SK-N-SH treated with all-trans-retinoic acid at 6 μM for 48 hours (cell line): ENCODE measurements around the gene SOX6.

ENCODE experiments used
- ATAC-seq: fragments of 200-7000 bp; cut with Tn5 transposase; 3 replicates; pipeline ENCODE4 v1.9.1; 2020; ENCODE audit warnings: mild to moderate bottlenecking, moderate library complexity
- ARNTL ChIP-seq: fragments of 450-650 bp; formaldehyde crosslinking; IDR thresholded peaks from 2 replicates; pipeline ENCODE4 v1.5.0; 2020; ENCODE audit warnings: low read depth, mild to moderate bottlenecking, moderate library complexity, borderline replicate concordance
- CSDC2 ChIP-seq: fragments of 250-450 bp; sonication (Bioruptor Pico); IDR thresholded peaks from 2 replicates; pipeline ENCODE4 v1.5.0; 2020; ENCODE audit warnings: mild to moderate bottlenecking, moderate library complexity
- ESRRG ChIP-seq: fragments of 250-450 bp; sonication (Bioruptor Pico); IDR thresholded peaks from 2 replicates; pipeline ENCODE4 v1.6.1; 2021; ENCODE audit warnings: mild to moderate bottlenecking
- GLIS3 ChIP-seq: fragments of 250-450 bp; sonication (Bioruptor Pico); IDR thresholded peaks from 2 replicates; pipeline ENCODE4 v1.5.0; 2020; ENCODE audit warnings: mild to moderate bottlenecking, moderate library complexity
- ISL1 ChIP-seq: fragments of 250-450 bp; sonication (Bioruptor Pico); IDR thresholded peaks from 2 replicates; pipeline ENCODE4 v2.1.2; 2022; ENCODE audit warnings: mild to moderate bottlenecking, moderate library complexity
- OSR1 ChIP-seq: fragments of 250-450 bp; sonication (Bioruptor Pico); IDR thresholded peaks from 2 replicates; pipeline ENCODE4 v1.8.0; 2022; ENCODE audit warnings: moderate library complexity, mild to moderate bottlenecking, inconsistent platforms
- POU6F1 ChIP-seq: fragments of 250-450 bp; sonication (Bioruptor Pico); IDR thresholded peaks from 2 replicates; pipeline ENCODE4 v1.8.0; 2021; ENCODE audit warnings: low read depth, mild to moderate bottlenecking, moderate library complexity, borderline replicate concordance
- PPARA ChIP-seq: fragments of 250-450 bp; sonication (Bioruptor Pico); IDR thresholded peaks from 2 replicates; pipeline ENCODE4 v1.5.0; 2020; ENCODE audit warnings: mild to moderate bottlenecking, borderline replicate concordance
- RARB ChIP-seq: fragments of 250-450 bp; sonication (Bioruptor Pico); IDR thresholded peaks from 2 replicates; pipeline ENCODE4 v1.8.0; 2021; ENCODE audit warnings: mild to moderate bottlenecking, moderate library complexity
- SNAI2 ChIP-seq: fragments of 250-450 bp; sonication (Bioruptor Pico); IDR thresholded peaks from 2 replicates; pipeline ENCODE4 v1.5.0; 2020; ENCODE audit warnings: mild to moderate bottlenecking, moderate library complexity
- TOX ChIP-seq: fragments of 250-450 bp; sonication (Bioruptor Pico); IDR thresholded peaks from 2 replicates; pipeline ENCODE4 v1.8.0; 2021; ENCODE audit warnings: mild to moderate bottlenecking, moderate library complexity, borderline replicate concordance
- TSHZ2 ChIP-seq: fragments of 250-450 bp; sonication (Bioruptor Pico); IDR thresholded peaks from 2 replicates; pipeline ENCODE4 v1.5.0; 2020; ENCODE audit warnings: mild to moderate bottlenecking, moderate library complexity
- ZC3H10 ChIP-seq: fragments of 250-450 bp; sonication (Bioruptor Pico); IDR thresholded peaks from 2 replicates; pipeline ENCODE4 v1.5.1; 2021; ENCODE audit warnings: mild to moderate bottlenecking, moderate library complexity
- ZFP3 ChIP-seq: fragments of 250-450 bp; sonication (Bioruptor Pico); IDR thresholded peaks from 2 replicates; pipeline ENCODE4 v1.5.0; 2020; ENCODE audit warnings: mild to moderate bottlenecking, moderate library complexity
- ZFP30 ChIP-seq: fragments of 450-650 bp; formaldehyde crosslinking; IDR thresholded peaks from 2 replicates; pipeline ENCODE4 v1.5.0; 2022; ENCODE audit warnings: mild to moderate bottlenecking, moderate library complexity
- ZNF565 ChIP-seq: fragments of 450-650 bp; formaldehyde crosslinking; conservative IDR thresholded peaks from 2 replicates; pipeline ENCODE4 v1.5.0; 2020; ENCODE audit warnings: low read depth, mild to moderate bottlenecking, moderate library complexity
- ZNF70 ChIP-seq: fragments of 450-650 bp; formaldehyde crosslinking; IDR thresholded peaks from 2 replicates; pipeline ENCODE4 v1.5.0; 2020; ENCODE audit warnings: mild to moderate bottlenecking, moderate library complexity
- ZNF8 ChIP-seq: fragments of 450-650 bp; formaldehyde crosslinking; IDR thresholded peaks from 2 replicates; pipeline ENCODE4 v1.5.0; 2020; ENCODE audit warnings: mild to moderate bottlenecking, moderate library complexity
- TF ChIP-seq, protein P1 (sequence below): fragments of 250-450 bp; sonication (Bioruptor Pico); IDR thresholded peaks from 2 replicates; pipeline ENCODE4 v1.5.1; 2020; ENCODE audit warnings: low read depth, mild to moderate bottlenecking, moderate library complexity
- TF ChIP-seq, protein P2 (sequence below): fragments of 250-450 bp; sonication (Bioruptor Pico); IDR thresholded peaks from 2 replicates; pipeline ENCODE4 v1.8.0; 2020; ENCODE audit warnings: mild to moderate bottlenecking, moderate library complexity, borderline replicate concordance
- TF ChIP-seq, protein P3 (sequence below): fragments of 250-450 bp; sonication (Bioruptor Pico); IDR thresholded peaks from 2 replicates; pipeline ENCODE4 v1.5.1; 2021; ENCODE audit warnings: mild to moderate bottlenecking, moderate library complexity

SOX6 gene

GRCh38 chr11:16310943-16311342, 45.4 kb downstream of the SOX6 start (continued):
- TF ChIP-seq, protein P1, sequence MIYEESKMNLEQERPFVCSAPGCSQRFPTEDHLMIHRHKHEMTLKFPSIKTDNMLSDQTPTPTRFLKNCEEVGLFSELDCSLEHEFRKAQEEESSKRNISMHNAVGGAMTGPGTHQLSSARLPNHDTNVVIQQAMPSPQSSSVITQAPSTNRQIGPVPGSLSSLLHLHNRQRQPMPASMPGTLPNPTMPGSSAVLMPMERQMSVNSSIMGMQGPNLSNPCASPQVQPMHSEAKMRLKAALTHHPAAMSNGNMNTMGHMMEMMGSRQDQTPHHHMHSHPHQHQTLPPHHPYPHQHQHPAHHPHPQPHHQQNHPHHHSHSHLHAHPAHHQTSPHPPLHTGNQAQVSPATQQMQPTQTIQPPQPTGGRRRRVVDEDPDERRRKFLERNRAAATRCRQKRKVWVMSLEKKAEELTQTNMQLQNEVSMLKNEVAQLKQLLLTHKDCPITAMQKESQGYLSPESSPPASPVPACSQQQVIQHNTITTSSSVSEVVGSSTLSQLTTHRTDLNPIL: no peak

DNA sequence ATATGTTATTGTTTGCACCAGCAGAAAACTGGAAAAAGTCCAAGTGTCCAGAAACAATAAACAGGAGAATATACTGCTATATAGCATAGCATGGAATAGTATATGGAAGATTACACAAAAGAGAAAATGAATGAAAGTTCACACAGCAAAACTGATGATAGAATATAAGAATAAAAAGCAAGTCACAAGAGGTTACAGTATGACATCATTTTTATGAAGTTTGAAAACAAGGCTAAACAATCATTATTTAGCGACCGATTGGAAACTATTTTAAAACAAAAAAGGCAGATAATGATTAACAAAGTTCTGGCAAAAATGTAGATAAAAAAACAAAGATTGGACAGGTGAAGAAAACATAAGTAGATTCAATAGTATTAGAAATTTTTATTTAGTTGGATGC, 47.1 kb downstream of the SOX6 start:
- ATAC-seq: no peak
- no peak for TF ChIP-seq ZNF565 (CRISPR knock-in tag)
- no peak for TF ChIP-seq GLIS3
- TF ChIP-seq ISL1: no peak
- TF ChIP-seq ZC3H10: no peak
- TF ChIP-seq PPARA: no peak
- TF ChIP-seq TOX (CRISPR knock-in tag): no peak
- TF ChIP-seq, protein P2, sequence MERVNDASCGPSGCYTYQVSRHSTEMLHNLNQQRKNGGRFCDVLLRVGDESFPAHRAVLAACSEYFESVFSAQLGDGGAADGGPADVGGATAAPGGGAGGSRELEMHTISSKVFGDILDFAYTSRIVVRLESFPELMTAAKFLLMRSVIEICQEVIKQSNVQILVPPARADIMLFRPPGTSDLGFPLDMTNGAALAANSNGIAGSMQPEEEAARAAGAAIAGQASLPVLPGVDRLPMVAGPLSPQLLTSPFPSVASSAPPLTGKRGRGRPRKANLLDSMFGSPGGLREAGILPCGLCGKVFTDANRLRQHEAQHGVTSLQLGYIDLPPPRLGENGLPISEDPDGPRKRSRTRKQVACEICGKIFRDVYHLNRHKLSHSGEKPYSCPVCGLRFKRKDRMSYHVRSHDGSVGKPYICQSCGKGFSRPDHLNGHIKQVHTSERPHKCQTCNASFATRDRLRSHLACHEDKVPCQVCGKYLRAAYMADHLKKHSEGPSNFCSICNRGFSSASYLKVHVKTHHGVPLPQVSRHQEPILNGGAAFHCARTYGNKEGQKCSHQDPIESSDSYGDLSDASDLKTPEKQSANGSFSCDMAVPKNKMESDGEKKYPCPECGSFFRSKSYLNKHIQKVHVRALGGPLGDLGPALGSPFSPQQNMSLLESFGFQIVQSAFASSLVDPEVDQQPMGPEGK (CRISPR knock-in tag): no peak
- TF ChIP-seq ARNTL: no peak
- TF ChIP-seq ZFP3 (CRISPR knock-in tag): no peak
- TF ChIP-seq SNAI2: no peak
- TF ChIP-seq CSDC2 (CRISPR knock-in tag): no peak
- no peak for TF ChIP-seq RARB
- TF ChIP-seq, all 23 proteins: peak for 0

DNA sequence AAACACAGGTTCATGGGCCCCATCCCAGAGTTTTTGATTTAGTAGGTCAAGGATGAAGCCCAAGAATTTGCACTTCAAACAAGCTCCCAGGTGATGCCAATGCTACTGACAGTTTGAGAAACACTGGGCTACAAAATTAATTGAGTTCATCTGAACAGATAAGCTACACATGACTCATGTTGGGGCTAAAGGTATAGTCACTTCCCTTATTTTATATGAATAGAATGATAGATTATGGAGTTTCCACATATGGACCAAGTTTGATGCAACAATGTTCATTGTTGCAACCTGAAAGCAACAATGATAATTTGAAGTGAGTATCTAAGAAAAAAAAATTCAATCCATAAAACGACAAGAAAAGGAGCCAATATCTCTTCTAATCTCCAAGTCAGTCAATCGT, 54.9 kb downstream of the SOX6 start:
- ATAC-seq: no peak
- TF ChIP-seq ZFP30 (CRISPR knock-in tag) (no peak), SNAI2 (no peak), ZC3H10 (no peak), ZNF70 (CRISPR knock-in tag) (no peak), ISL1 (no peak), ESRRG (no peak), ZNF8 (CRISPR knock-in tag) (no peak), TOX (CRISPR knock-in tag) (no peak), OSR1 (CRISPR knock-in tag) (no peak), TSHZ2 (CRISPR knock-in tag) (no peak), RARB (no peak), POU6F1 (no peak), PPARA (no peak), GLIS3 (no peak), CSDC2 (CRISPR knock-in tag) (no peak)
- TF ChIP-seq, protein P1: no peak
- TF ChIP-seq, protein P2 (CRISPR knock-in tag): no peak
- TF ChIP-seq, protein P3, sequence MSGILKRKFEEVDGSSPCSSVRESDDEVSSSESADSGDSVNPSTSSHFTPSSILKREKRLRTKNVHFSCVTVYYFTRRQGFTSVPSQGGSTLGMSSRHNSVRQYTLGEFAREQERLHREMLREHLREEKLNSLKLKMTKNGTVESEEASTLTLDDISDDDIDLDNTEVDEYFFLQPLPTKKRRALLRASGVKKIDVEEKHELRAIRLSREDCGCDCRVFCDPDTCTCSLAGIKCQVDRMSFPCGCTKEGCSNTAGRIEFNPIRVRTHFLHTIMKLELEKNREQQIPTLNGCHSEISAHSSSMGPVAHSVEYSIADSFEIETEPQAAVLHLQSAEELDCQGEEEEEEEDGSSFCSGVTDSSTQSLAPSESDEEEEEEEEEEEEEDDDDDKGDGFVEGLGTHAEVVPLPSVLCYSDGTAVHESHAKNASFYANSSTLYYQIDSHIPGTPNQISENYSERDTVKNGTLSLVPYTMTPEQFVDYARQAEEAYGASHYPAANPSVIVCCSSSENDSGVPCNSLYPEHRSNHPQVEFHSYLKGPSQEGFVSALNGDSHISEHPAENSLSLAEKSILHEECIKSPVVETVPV: no peak
- TF ChIP-seq, all 23 proteins: peak for 0
